ENCODE results near the gene GPRASP2.

Gene GPRASP2

DNA sequence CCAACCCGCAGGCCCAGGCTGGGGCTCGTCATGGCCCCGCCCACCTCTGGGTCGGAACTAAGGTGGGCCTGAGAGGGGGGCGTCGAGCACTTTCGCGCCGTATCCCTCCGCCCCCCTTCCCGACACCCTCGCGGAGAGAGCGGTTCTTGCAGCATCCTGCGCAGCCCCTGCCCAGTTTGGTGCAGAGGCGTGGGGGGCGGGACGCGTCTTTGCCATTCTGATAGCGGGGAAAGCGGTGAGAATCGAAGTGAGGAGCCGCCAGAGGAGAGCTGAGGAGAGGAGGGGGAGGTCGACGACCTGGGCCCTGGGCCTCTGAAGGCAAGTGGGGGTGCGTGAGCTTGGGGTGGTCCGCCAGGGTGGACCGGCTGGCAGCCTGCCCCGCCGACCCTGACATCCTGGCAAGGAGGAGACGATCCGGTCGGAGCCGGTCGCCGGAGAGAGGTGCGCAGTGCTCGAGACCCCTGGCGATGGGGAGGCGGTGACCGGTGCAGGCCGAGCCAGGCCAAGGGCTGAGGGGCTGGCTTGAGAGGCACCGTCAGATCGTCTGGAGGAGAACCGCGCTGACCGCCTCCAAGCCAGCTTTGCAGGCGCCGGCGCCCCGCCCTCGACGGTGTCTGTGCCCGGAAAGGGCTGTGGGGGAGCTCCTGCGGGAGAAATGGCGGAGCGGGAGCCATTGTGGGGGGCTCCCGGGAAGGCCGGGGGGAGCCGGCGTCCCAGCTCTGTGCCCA is 33.8 kb downstream of the GPRASP2 start:
- peak in 1 of 5 donors; percentile 0 for DNase-seq

DNA sequence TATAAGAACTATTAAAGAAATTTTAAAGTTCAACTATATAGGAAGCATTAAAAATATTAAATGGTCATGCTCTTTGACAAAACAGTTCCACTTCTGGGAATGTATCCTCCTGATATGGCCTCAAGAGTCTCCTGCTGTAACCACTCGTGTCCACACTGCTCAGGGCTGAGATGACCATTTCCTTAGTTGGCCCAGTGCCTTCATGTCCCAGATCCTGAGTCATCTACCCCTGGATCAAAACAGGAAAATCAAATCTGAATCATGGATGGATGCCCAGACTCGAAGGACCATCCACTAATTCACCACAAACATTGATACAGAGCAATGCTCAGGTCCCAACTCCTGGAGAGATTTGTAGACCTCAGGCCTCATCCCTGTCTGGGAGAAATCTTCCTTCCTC is 53.0 kb downstream of the GPRASP2 start:
- DNase-seq = no peak

DNA sequence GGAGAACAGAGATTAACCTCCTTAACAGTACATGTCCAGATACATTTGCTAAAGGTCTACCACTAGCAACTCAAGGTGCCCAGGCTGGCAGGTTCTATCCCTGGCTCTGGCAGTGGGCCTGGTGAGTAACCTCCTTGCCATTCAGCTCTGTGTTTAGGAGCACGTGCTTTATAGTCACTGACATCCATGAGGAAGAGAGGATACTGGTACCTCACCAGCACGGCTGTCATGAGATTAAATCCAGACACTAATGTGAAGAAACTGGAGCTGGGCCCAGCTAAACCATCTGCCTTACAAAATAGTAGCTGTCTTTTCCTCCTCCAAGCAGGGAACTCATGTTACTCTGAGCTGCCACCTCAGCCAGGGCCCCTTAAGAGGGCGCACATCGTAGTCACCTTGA is 53.6 kb downstream of the GPRASP2 start:
- no peak for DNase-seq

DNA sequence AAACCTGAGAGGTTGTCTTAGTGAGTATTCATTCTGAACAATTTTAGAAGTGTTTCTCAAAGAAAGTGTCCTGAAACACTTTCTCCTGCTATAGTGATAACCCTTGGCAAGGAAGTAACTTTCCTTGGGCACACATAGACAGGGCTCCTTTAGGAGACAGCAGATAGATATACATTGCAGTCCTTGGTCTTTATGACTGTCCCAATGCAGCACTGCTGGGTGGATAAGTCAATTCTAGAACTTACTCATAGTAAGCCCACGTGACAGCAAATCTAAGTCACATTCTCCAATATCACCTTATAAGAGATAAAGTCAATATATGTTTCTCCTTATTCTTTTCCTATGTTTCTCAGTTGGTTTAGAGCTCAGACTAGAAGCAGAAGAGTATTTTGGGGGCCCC is 55.0 kb downstream of the GPRASP2 start:
- no peak for DNase-seq
